HepG2 (cell line): ENCODE data around the gene OTOP2. TPM values are rescaled to one million over a fixed set of nuclear protein-coding genes. Genes with fewer than 3 reads are reported as not detected.

Experiments used
- ATM ChIP-seq: fragments of 450-650 bp; IDR thresholded peaks from 2 replicates; pipeline ENCODE4 v1.7.1; 2017; ENCODE audit warnings: mild to moderate bottlenecking, borderline replicate concordance
- CEBPB ChIP-seq: IDR thresholded peaks from 2 replicates; pipeline ENCODE4 v1.6.1; 2011; ENCODE audit warnings: low read depth, low read length, improper control_type of control experiment, borderline replicate concordance
- CENPX ChIP-seq: sonication (generic); formaldehyde crosslinking; IDR thresholded peaks from 2 replicates; pipeline ENCODE4 v1.9.0; 2021; ENCODE audit warnings: mild to moderate bottlenecking, missing genetic modification reagents, moderate library complexity
- GABPB1 ChIP-seq: IDR thresholded peaks from 2 replicates; pipeline ENCODE4 v1.6.1; 2016; ENCODE audit warnings: mild to moderate bottlenecking, missing genetic modification reagents, moderate library complexity, missing compliant biosample characterization
- GRHL1 ChIP-seq: sonication (generic); formaldehyde crosslinking; conservative IDR thresholded peaks from 2 replicates; pipeline ENCODE4 v1.8.0; 2022; ENCODE audit warnings: missing genetic modification reagents
- HNF1B ChIP-seq: sonication (generic); formaldehyde crosslinking; IDR thresholded peaks from 2 replicates; pipeline ENCODE4 v1.5.1; 2020; ENCODE audit warnings: mild to moderate bottlenecking, moderate library complexity, missing genetic modification reagents
- HNRNPK ChIP-seq: fragments of 200-400 bp; formaldehyde crosslinking; IDR thresholded peaks from 2 replicates; pipeline ENCODE4 v1.6.1; 2018; ENCODE audit warnings: low read length, low read depth, moderate library complexity, mild to moderate bottlenecking; ENCODE audit not compliant: poor library complexity, severe bottlenecking
- JUNB ChIP-seq: sonication (generic); formaldehyde crosslinking; IDR thresholded peaks from 2 replicates; pipeline ENCODE4 v1.8.0; 2022; ENCODE audit warnings: missing genetic modification reagents, mild to moderate bottlenecking, borderline replicate concordance
- SNAPC2 ChIP-seq: sonication (generic); formaldehyde crosslinking; IDR thresholded peaks from 2 replicates; pipeline ENCODE4 v1.8.1; 2022; ENCODE audit warnings: mild to moderate bottlenecking, missing genetic modification reagents
- SNRNP70 ChIP-seq: fragments of 200-400 bp; formaldehyde crosslinking; IDR thresholded peaks from 2 replicates; pipeline ENCODE4 v1.6.1; 2017; ENCODE audit warnings: mild to moderate bottlenecking, low read depth, low read length, moderate library complexity
- SP1 ChIP-seq, 2 experiments: fragments of 450-650 bp in 1 of 2; sonication (generic) in 1 of 2; formaldehyde crosslinking in 1 of 2; IDR thresholded peaks; 2 replicates each; pipeline versions ENCODE4 v1.4.0 to v1.6.1; 2016 to 2020; ENCODE audit warnings: missing genetic modification reagents in 1 of 2
- TEAD3 ChIP-seq: optimal IDR thresholded peaks from 2 replicates; pipeline ENCODE3; 2016; ENCODE audit warnings: borderline replicate concordance
- XRCC5 ChIP-seq: fragments of 200-400 bp; formaldehyde crosslinking; optimal IDR thresholded peaks from 2 replicates; pipeline ENCODE3; 2017; ENCODE audit warnings: mild to moderate bottlenecking, low read length
- ZBTB34 ChIP-seq: sonication (generic); formaldehyde crosslinking; IDR thresholded peaks from 2 replicates; pipeline ENCODE4 v1.8.0; 2022; ENCODE audit warnings: mild to moderate bottlenecking, missing genetic modification reagents
- ZNF180 ChIP-seq: sonication (generic); formaldehyde crosslinking; IDR thresholded peaks from 2 replicates; pipeline ENCODE4 v1.4.0; 2020; ENCODE audit warnings: low read depth, missing genetic modification reagents, borderline replicate concordance
- ZNF230 ChIP-seq: sonication (generic); formaldehyde crosslinking; IDR thresholded peaks from 2 replicates; pipeline ENCODE4 v1.4.0; 2020; ENCODE audit warnings: mild to moderate bottlenecking, missing genetic modification reagents
- ZNF552 ChIP-seq: sonication (generic); formaldehyde crosslinking; IDR thresholded peaks from 2 replicates; pipeline ENCODE4 v1.9.0; 2022; ENCODE audit warnings: missing genetic modification reagents, mild to moderate bottlenecking, borderline replicate concordance
- ZNF562 ChIP-seq: sonication (generic); formaldehyde crosslinking; IDR thresholded peaks from 2 replicates; pipeline ENCODE4 v1.8.0; 2022; ENCODE audit warnings: missing genetic modification reagents, borderline replicate concordance
- ZNF609 ChIP-seq: sonication (generic); formaldehyde crosslinking; IDR thresholded peaks from 2 replicates; pipeline ENCODE4 v1.4.0; 2020; ENCODE audit warnings: mild to moderate bottlenecking, missing genetic modification reagents, borderline replicate concordance
- ZNF773 ChIP-seq: sonication (generic); formaldehyde crosslinking; IDR thresholded peaks from 2 replicates; pipeline ENCODE4 v1.4.0; 2020; ENCODE audit warnings: missing genetic modification reagents, borderline replicate concordance
- polyA plus RNA-seq, 8 experiments: library from polyadenylated mRNA; depleted of rRNA in 3 of 8; stranded (reverse) in 7 of 8; unstranded in 1 of 8; fragments of >200 nt; fragmentation: Illumina TruSeq in 4 of 8; extraction: Trizol in 4 of 8; gene quantifications; 2 replicates each; pipeline versions ENCODE4 v1.2.1 to v1.2.3, GENCODE V29; 2011 to 2016; ENCODE audit warnings: low read depth in 4 of 8, missing spikeins in 1 of 8, mixed read lengths in 1 of 8; ENCODE audit not compliant: insufficient read depth in 1 of 8
- total RNA-seq, 5 experiments: library from RNA; depleted of rRNA; stranded (reverse); fragments of >200 nt; fragmentation: Illumina TruSeq; extraction: Trizol; gene quantifications; 2 replicates each; pipeline ENCODE4 v1.2.3, GENCODE V29; 2016; ENCODE audit warnings: low read depth in 1 of 5

OTOP2 gene
- total and polyA plus RNA-seq, 2 of the 13 experiments (the other 11 are each of a cell fraction or from before 2014, with no cell fraction given) = not detected

GRCh38 chr17:74961657-74962350 is 37.7 kb downstream of the OTOP2 start (continued):
- no peak for TF ChIP-seq ZNF609 (CRISPR knock-in tag)
- no peak for TF ChIP-seq ZNF180 (CRISPR knock-in tag)
- no peak for TF ChIP-seq ZNF562 (CRISPR knock-in tag)
- TF ChIP-seq ZNF230 (CRISPR knock-in tag) = no peak
- TF ChIP-seq SNRNP70 = no peak
- TF ChIP-seq ATM = no peak
- TF ChIP-seq SP1 (IDR thresholded peaks at IDR 0.05) = no peak
- TF ChIP-seq SP1 (CRISPR knock-in tag; IDR thresholded peaks at IDR 0.05) = no peak
- peak; percentile 61 for TF ChIP-seq XRCC5
- no peak for TF ChIP-seq JUNB
- no peak for TF ChIP-seq ZBTB34 (CRISPR knock-in tag)
- TF ChIP-seq GABPB1 (CRISPR knock-in tag) = no peak
- TF ChIP-seq HNF1B (CRISPR knock-in tag) = 0 out of 2 replicates have a peak, but pooled peaks have one; percentile 27
- TF ChIP-seq GRHL1 (CRISPR knock-in tag) = no peak
- no peak for TF ChIP-seq HNRNPK
- no peak for TF ChIP-seq CEBPB
- no peak for TF ChIP-seq CENPX (CRISPR knock-in tag)
- no peak for TF ChIP-seq ZNF552 (CRISPR knock-in tag)
- TF ChIP-seq ZNF773 = no peak
- no peak for TF ChIP-seq SNAPC2
- peak; percentile 34 for TF ChIP-seq TEAD3
